Loucy (cell line): Measurements from ENCODE around the gene SEPTIN6.

Experiments
- EZH2phosphoT487 ChIP-seq: fragments of 200-600 bp; IDR thresholded peaks from 2 replicates; pipeline ENCODE4 v1.6.1; 2018; ENCODE audit warnings: antibody characterized with exemption, mild to moderate bottlenecking, moderate library complexity, borderline replicate concordance
- TF ChIP-seq, protein P1 (sequence below): fragments of 200-600 bp; sonication (generic); conservative IDR thresholded peaks from 2 replicates; pipeline ENCODE4 v1.5.1; 2014; ENCODE audit warnings: mild to moderate bottlenecking, antibody characterized with exemption, low read length

DNA sequence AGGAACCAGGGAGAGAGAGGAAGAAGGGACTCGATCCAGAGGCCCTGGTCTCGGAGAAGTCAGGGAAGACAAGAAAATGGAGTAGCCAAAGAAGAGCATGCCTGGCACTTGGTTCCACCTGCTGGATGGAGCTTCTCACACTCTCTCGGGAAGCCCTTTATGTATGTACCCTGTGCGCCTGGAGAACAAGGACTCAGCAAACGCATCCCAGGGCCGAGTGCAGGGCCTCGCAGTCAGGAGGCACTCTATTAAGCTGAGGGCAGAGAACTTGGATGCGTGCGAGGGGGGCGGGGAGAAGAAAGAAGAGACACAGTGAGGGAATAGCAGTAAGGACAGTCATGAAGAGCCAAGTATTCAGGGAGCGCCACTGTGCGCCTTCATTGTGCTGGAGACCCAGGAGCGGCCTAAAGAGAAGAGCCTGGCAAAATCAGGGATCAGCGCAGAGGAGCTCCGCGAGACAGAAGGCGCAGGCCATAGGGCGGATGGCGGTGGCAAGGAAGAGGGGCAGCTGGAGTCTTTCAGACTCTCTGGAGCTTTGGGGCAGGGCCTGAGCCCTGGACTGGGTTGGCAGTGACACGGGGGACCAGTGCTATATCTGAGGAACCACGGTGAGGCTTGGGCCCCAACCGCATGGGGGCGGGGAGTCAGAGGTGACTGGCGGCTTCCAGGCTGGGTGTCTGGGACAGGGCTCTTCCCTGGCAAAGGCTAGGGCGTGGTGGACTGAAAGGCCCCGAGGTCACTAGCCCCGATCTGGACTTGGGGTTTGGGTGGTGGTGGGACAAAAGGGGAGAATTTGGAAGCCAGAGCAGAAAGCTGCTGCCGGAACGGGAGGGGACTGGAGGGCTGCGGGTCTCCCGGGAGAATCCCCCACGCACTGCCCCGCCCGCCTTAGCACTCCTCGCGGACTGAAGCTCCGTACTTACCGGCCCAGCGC lies 1.9 kb upstream of the SEPTIN6 start:
- TF ChIP-seq, protein P1, sequence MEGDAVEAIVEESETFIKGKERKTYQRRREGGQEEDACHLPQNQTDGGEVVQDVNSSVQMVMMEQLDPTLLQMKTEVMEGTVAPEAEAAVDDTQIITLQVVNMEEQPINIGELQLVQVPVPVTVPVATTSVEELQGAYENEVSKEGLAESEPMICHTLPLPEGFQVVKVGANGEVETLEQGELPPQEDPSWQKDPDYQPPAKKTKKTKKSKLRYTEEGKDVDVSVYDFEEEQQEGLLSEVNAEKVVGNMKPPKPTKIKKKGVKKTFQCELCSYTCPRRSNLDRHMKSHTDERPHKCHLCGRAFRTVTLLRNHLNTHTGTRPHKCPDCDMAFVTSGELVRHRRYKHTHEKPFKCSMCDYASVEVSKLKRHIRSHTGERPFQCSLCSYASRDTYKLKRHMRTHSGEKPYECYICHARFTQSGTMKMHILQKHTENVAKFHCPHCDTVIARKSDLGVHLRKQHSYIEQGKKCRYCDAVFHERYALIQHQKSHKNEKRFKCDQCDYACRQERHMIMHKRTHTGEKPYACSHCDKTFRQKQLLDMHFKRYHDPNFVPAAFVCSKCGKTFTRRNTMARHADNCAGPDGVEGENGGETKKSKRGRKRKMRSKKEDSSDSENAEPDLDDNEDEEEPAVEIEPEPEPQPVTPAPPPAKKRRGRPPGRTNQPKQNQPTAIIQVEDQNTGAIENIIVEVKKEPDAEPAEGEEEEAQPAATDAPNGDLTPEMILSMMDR: peak; percentile 27
- no peak for TF ChIP-seq EZH2phosphoT487
